MCF 10A (cell line): ENCODE data around the gene SLIT3. TPM values are rescaled to one million over a fixed set of nuclear protein-coding genes. Genes with fewer than 3 reads are reported as not detected.

Experiments used
- BruUV-seq: library from RNA; stranded (reverse); fragments of 400-500 nt; replicated peaks from 2 replicates; lab custom pipeline; 2021; lab: Mats Ljungman, UMichigan
- CTCF ChIA-PET: fragments of 300-600 bp; sonication (Branson Sonifier 250); formaldehyde crosslinking; extraction: SDS; loops from one replicate; lab custom pipeline; 2021; ENCODE audit warnings: antibody characterized with exemption, inconsistent platforms; lab: Yijun Ruan, JAX
- POLR2A ChIA-PET: fragments of 300-600, 350-650 bp; sonication (Branson Sonifier 250); formaldehyde crosslinking; extraction: SDS; loops from one replicate; lab custom pipeline; 2020; ENCODE audit warnings: antibody characterized with exemption, inconsistent platforms; lab: Yijun Ruan, JAX
- DNase-seq: peaks from one replicate; pipeline ENCODE4 v3.0.0-alpha.2; 2018; ENCODE audit not compliant: unreplicated experiment
- H3K27ac Mint-ChIP-seq: one replicate; pipeline ENCODE4 v1.8.0; 2022; ENCODE audit warnings: mild to moderate bottlenecking, low read depth, mixed read lengths; ENCODE audit not compliant: unreplicated experiment
- H3K27me3 Mint-ChIP-seq: one replicate; pipeline ENCODE4 v1.8.0; 2022; ENCODE audit warnings: mixed read lengths; ENCODE audit not compliant: insufficient read depth, unreplicated experiment
- H3K36me3 Mint-ChIP-seq: one replicate; pipeline ENCODE4 v1.8.0; 2022; ENCODE audit warnings: mild to moderate bottlenecking, moderate library complexity, mixed read lengths; ENCODE audit not compliant: insufficient read depth, unreplicated experiment
- H3K4me1 Mint-ChIP-seq: one replicate; pipeline ENCODE4 v1.8.0; 2022; ENCODE audit warnings: mixed read lengths; ENCODE audit not compliant: insufficient read depth, unreplicated experiment
- H3K4me3 Mint-ChIP-seq: one replicate; pipeline ENCODE4 v1.8.0; 2022; ENCODE audit warnings: mild to moderate bottlenecking, moderate library complexity, mixed read lengths; ENCODE audit not compliant: unreplicated experiment
- H3K9me3 Mint-ChIP-seq: one replicate; pipeline ENCODE4 v1.8.0; 2022; ENCODE audit warnings: mixed read lengths; ENCODE audit not compliant: unreplicated experiment
- CTCF ChIP-seq: fragments of 200-600 bp; IDR thresholded peaks from one replicate; pipeline ENCODE4 v1.8.0; 2022; ENCODE audit warnings: antibody characterized with exemption, mild to moderate bottlenecking; ENCODE audit not compliant: unreplicated experiment
- intact Hi-C: fragments of 100-400 bp; cut with micrococcal nuclease; formaldehyde crosslinking; loops from 2 replicates; pipeline ENCODE4 v1.14.1; 2022
- total RNA-seq: library from RNA; stranded (reverse); gene quantifications from 2 replicates; pipeline ENCODE4 v1.2.3, GENCODE V29; 2022

SLIT3 gene
- total RNA-seq, 1 experiment from 2014 or later: 0.89 TPM

GRCh38 chr5:168872246-168872645, 428.7 kb downstream of the SLIT3 start:
- no peak for TF ChIP-seq CTCF
- ChIA-PET CTCF (interaction anchor here (0.7 kb wide), 1 partner anchor 709 kb away, joined by 3 read pairs; no protein-coding TSS in a partner anchor), POLR2A (no interaction called here)
- Mint-ChIP-seq H3K4me3 (no peak overlapping the region), H3K36me3 (no peaks in the 10 kb centered on the region), H3K4me1 (no peaks in the 10 kb centered on the region), H3K9me3 (no peaks in the 10 kb centered on the region), H3K27me3 (peaks cover 30% of the 10 kb centered on the region), H3K27ac (no peak overlapping the region)
- no peak for DNase-seq
- no TSS peak for BruUV-seq
- intact Hi-C loops: no loop called here

- no peak overlapping the region for H3K4me3 Mint-ChIP-seq
- H3K27ac Mint-ChIP-seq: no peak overlapping the region
- intact Hi-C loops: no loop called here
- H3K4me1 Mint-ChIP-seq: no peaks in the 10 kb centered on the region
- H3K36me3 Mint-ChIP-seq: no peaks in the 10 kb centered on the region
- POLR2A ChIA-PET: no interaction called here
- BruUV-seq: no TSS peak
- no peak for DNase-seq
- no peak for TF ChIP-seq CTCF
- peaks cover 17% of the 10 kb centered on the region for H3K27me3 Mint-ChIP-seq
- H3K9me3 Mint-ChIP-seq: no peaks in the 10 kb centered on the region
- CTCF ChIA-PET: interaction anchor here (0.6 kb wide), 1 partner anchor 40 kb away, joined by 3 read pairs; no protein-coding TSS in a partner anchor
These were observed 430.0 kb downstream of the SLIT3 start for GRCh38 chr5:168870910-168871309.

- Mint-ChIP-seq H3K9me3 (no peaks in the 10 kb centered on the region), H3K4me1 (no peaks in the 10 kb centered on the region), H3K27ac (no peak overlapping the region), H3K4me3 (no peak overlapping the region), H3K36me3 (no peaks in the 10 kb centered on the region), H3K27me3 (peaks cover 6% of the 10 kb centered on the region)
- intact Hi-C loops: no loop called here
- POLR2A ChIA-PET: no interaction called here
- TF ChIP-seq CTCF: no peak
- no peak for DNase-seq
- CTCF ChIA-PET: interaction anchor here (0.8 kb wide), 1 partner anchor 24 kb away, joined by 3 read pairs; no protein-coding TSS in a partner anchor
- BruUV-seq: no TSS peak
These were observed 431.2 kb downstream of the SLIT3 start for GRCh38 chr5:168869615-168870227.

DNA sequence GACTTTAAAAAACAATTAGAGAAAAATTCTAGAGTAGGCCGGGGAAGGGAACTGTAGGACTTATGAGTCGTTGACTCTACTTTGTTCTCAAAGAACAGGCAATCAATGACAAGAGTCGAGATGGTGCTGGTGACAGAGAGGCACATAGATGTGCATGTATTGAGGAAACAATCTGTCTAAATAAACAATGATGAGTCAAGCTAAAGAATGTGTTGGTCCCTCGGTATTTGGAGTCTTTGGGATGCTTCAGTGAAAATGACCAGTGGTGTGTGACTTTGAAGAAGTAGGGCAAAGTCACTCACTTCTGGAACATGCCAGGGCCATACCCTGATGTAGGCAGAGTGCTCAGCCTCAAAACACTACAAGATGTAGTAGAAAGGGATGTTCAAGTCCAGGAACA, 433.7 kb downstream of the SLIT3 start:
- H3K36me3 Mint-ChIP-seq: no peaks in the 10 kb centered on the region
- no peak for DNase-seq
- H3K4me1 Mint-ChIP-seq: no peaks in the 10 kb centered on the region
- no peaks in the 10 kb centered on the region for H3K27me3 Mint-ChIP-seq
- ChIA-PET CTCF (interaction anchor here (0.6 kb wide), 1 partner anchor 445 kb away, joined by 3 read pairs; no protein-coding TSS in a partner anchor), POLR2A (interaction anchor here (0.6 kb wide), 1 partner anchor 408 kb away, joined by 3 read pairs; no protein-coding TSS in a partner anchor)
- no peak overlapping the region for H3K4me3 Mint-ChIP-seq
- no peak for TF ChIP-seq CTCF
- H3K27ac Mint-ChIP-seq: no peak overlapping the region
- H3K9me3 Mint-ChIP-seq: no peaks in the 10 kb centered on the region
- intact Hi-C loops: no loop called here
- BruUV-seq: no TSS peak
